ENCODE results near the gene ZNF619.

The ZNF619 gene

DNA sequence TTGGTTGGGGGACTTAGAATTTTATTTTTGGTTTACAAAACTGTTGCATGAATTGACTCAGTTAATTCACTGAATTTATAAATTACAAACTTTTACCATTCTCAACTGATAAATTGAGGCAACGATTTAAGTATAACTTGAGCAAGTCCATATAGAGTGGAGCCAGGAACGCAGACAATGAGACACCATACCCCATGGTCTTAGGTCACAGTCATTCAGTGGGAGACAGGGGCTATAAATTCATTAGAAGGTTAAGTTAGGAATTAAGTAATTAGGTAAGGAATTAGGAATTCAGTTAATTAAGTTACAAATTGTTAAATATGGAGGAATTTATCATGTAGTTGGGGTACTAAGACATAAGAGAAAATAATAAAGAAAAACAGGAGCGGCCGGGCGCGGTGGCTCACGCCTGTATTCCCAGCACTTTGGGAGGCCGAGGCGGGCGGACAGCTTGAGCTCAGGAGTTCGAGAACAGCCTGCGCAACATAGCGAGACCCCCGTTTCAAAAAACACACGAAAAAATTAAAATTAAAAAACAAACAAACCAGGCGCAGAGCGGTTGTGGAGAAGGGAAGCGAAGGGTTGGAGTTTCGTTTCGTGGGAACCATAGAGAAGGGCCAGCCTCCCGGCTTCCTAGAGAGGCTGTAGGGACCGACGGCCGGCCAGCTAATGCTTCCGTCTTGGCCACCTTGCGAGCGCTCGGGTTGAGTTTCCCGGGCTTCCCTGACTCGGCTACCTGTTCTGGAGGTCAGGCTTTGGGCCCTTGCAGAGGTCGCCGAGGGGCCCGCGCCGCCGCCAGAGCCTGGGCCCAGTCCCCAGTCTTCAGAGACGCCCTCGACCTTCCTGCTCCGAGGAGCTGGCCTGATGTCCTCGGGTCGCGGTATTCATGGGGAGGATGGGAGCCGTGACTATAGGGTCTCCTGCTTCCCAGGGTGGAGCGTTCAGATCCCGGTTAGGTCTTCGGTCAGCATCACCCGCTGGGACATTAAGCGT lies at the start of gene ZNF619:
ZNF619 (plus strand) TSS at position 645 of the 993 bp plus-strand sequence. CDS start 858 bp downstream, outside the sequence.
- peak; percentile 44 for DNase-seq (ENCODE audit: extremely low read depth, low read depth)
- TF ChIP-seq, protein P1, sequence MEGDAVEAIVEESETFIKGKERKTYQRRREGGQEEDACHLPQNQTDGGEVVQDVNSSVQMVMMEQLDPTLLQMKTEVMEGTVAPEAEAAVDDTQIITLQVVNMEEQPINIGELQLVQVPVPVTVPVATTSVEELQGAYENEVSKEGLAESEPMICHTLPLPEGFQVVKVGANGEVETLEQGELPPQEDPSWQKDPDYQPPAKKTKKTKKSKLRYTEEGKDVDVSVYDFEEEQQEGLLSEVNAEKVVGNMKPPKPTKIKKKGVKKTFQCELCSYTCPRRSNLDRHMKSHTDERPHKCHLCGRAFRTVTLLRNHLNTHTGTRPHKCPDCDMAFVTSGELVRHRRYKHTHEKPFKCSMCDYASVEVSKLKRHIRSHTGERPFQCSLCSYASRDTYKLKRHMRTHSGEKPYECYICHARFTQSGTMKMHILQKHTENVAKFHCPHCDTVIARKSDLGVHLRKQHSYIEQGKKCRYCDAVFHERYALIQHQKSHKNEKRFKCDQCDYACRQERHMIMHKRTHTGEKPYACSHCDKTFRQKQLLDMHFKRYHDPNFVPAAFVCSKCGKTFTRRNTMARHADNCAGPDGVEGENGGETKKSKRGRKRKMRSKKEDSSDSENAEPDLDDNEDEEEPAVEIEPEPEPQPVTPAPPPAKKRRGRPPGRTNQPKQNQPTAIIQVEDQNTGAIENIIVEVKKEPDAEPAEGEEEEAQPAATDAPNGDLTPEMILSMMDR (IDR thresholded peaks at IDR 0.05; ENCODE audit: low read depth, low read length): no peak

GRCh38 chr3:40432793-40433192 lies 44.1 kb upstream of the ZNF619 start:
- TF ChIP-seq, protein P1 (IDR thresholded peaks at IDR 0.05; ENCODE audit: low read depth, low read length): no peak
- DNase-seq (ENCODE audit: extremely low read depth, low read depth): no peak

DNA sequence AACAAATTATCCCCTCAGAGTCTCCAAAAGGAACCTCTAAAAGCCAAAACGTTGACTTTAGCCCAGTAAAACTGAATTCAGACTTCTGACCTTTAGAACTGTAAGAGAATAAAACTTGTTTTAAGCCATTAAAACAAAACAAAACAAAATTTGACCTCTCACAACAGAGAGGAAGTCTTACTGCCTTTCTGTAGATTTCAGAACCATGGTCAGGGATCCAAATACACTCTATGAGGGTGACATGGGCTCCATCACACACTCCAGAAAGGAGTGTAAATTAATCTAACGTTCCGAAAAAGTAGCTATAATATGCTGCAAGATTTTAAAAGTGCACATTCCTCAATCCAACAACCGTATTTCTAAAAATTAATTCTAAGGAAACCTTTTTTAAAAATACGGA lies 39.0 kb upstream of the ZNF619 start:
- no peak for DNase-seq (ENCODE audit: extremely low read depth, low read depth)
- TF ChIP-seq, protein P1 (IDR thresholded peaks at IDR 0.05; ENCODE audit: low read depth, low read length): no peak

GRCh38 chr3:40445062-40445461 lies 31.9 kb upstream of the ZNF619 start:
- TF ChIP-seq, protein P1 (IDR thresholded peaks at IDR 0.05; ENCODE audit: low read depth, low read length): no peak
- DNase-seq (ENCODE audit: extremely low read depth, low read depth): no peak

GRCh38 chr3:40445880-40446279 lies 31.0 kb upstream of the ZNF619 start:
- no peak for DNase-seq (ENCODE audit: extremely low read depth, low read depth)
- TF ChIP-seq, protein P1 (IDR thresholded peaks at IDR 0.05; ENCODE audit: low read depth, low read length): no peak

GRCh38 chr3:40450438-40450837 lies 26.5 kb upstream of the ZNF619 start:
- TF ChIP-seq, protein P1 (IDR thresholded peaks at IDR 0.05; ENCODE audit: low read depth, low read length): no peak

GRCh38 chr3:40451551-40451950 lies 25.4 kb upstream of the ZNF619 start:
- TF ChIP-seq, protein P1 (IDR thresholded peaks at IDR 0.05; ENCODE audit: low read depth, low read length): no peak
- no peak for DNase-seq (ENCODE audit: extremely low read depth, low read depth)

More at GRCh38 chr3:40450438-40450837, 26.5 kb upstream of the ZNF619 start:
- no peak for DNase-seq (ENCODE audit: extremely low read depth, low read depth)

All from AG09319 (cell line).